Measurements from ENCODE around the gene CSK. TPM values are rescaled to one million over a fixed set of nuclear protein-coding genes. Genes with fewer than 3 reads are reported as not detected.

CSK gene
- total and polyA plus RNA-seq, 2 donors (not counting 1 experiment from before 2014, with no cell fraction given), result 325 to 651 TPM

DNA sequence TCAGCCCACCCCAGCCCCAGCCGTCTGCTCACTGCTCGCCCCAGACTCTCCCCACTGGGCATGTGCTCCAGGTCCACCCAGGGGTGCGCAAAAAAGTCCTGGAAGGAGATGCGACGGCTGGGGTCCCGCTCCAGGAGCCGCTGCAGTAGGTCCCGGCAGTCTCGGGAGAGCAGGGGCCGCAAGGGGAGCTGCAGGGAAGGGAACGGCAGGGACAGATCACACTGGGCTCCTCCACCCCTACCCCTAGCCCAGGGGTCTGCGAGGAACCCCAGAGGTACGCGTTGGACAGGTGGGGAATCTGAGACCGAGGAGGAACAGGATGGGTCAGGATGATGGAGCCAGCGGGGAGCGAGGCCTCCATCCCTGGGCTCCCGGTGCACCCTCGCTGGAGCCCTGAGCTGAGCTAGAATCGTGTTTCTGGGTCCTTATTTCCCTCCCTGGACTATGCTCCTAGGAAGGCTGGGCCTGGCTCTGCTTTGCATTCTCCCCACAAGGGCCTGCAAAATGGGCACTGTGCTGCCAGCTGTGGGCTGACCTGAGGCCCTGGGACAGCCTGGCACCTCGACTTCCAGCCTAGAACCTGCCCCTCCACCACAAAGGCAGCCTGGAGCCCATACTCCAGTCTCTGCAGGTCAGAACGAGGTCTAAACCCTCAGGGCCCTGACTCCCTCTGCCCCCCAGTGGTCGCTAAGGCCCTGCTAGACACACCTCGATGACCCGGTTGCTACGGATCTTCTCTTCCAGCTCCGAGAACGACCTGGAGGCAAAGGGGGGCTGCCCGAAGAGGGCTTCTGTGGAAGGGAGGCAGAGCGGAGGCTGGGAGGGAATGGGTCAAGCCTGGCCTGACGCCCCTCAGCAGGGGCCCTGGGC lies 57.9 kb downstream of the CSK start:
- Histone ChIP-seq H3K4me2 (replicated peaks; ENCODE audit: low read depth, low read length, poor library complexity, severe bottlenecking) (no peak overlapping the region), H3K4me1 (ENCODE audit: control insufficient read depth in 2 of 2, insufficient read depth in 2 of 2, low read length in 2 of 2) (peaks cover 16 to 28% of the 10 kb centered on the region in 2 donors), H3K79me2 (ENCODE audit: control insufficient read depth, insufficient read depth, low read length) (peaks cover 7% of the 10 kb centered on the region), H3K4me3 (ENCODE audit: control extremely low read depth in 1 of 5, extremely low read depth in 1 of 5, insufficient read depth in 1 of 5, low read depth in 2 of 5, low read length in 4 of 5) (no peak overlapping the region), H3K27ac (ENCODE audit: low read length in 2 of 2) (no peak overlapping the region), H3K9ac (ENCODE audit: low read length) (no peak overlapping the region), H2AFZ (ENCODE audit: insufficient read depth, low read depth, low read length, poor library complexity, severe bottlenecking) (no peak overlapping the region), H3K36me3 (replicated peaks in 1 of 2; ENCODE audit: control extremely low read depth in 1 of 2, control insufficient read depth in 1 of 2, extremely low read depth in 1 of 2, insufficient read depth in 2 of 2, low read length in 1 of 2) (peaks cover 0 to 10% of the 10 kb centered on the region in 2 experiments), H3K9me3 (ENCODE audit: control extremely low read depth in 1 of 3, control insufficient read depth in 2 of 3, insufficient read depth in 1 of 3, low read length in 2 of 3) (no peaks in the 10 kb centered on the region), H4K20me1 (ENCODE audit: control insufficient read depth, insufficient read depth, low read length, poor library complexity, severe bottlenecking) (no peaks in the 10 kb centered on the region), H3K27me3 (replicated peaks in 1 of 4; ENCODE audit: control extremely low read depth in 1 of 4, control insufficient read depth in 3 of 4, insufficient read depth in 4 of 4, low read length in 3 of 4) (no peaks in the 10 kb centered on the region)
- Mint-ChIP-seq H3K4me3 (no peak overlapping the region), H3K9me3 (ENCODE audit: insufficient read depth) (no peaks in the 10 kb centered on the region), H3K27me3 (no peaks in the 10 kb centered on the region), H3K27ac (no peak overlapping the region), H3K4me1 (peaks cover 30% of the 10 kb centered on the region)
- POLR2A ChIA-PET, result no interaction called here
- CTCF ChIA-PET, result interaction anchor here (0.9 to 10.2 kb wide), 4 partner anchors 18 to 69 kb away, joined by 3 to 98 read pairs (median 4); no protein-coding TSS in a partner anchor
- 94% methylated on average over 29 of the region's 31 CpGs for WGBS (ENCODE audit: insufficient coverage)
- ATAC-seq (ENCODE audit: low read depth), result no peak
- TF ChIP-seq, protein P1, sequence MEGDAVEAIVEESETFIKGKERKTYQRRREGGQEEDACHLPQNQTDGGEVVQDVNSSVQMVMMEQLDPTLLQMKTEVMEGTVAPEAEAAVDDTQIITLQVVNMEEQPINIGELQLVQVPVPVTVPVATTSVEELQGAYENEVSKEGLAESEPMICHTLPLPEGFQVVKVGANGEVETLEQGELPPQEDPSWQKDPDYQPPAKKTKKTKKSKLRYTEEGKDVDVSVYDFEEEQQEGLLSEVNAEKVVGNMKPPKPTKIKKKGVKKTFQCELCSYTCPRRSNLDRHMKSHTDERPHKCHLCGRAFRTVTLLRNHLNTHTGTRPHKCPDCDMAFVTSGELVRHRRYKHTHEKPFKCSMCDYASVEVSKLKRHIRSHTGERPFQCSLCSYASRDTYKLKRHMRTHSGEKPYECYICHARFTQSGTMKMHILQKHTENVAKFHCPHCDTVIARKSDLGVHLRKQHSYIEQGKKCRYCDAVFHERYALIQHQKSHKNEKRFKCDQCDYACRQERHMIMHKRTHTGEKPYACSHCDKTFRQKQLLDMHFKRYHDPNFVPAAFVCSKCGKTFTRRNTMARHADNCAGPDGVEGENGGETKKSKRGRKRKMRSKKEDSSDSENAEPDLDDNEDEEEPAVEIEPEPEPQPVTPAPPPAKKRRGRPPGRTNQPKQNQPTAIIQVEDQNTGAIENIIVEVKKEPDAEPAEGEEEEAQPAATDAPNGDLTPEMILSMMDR (IDR thresholded peaks at IDR 0.05), result no peak
- no peak for TF ChIP-seq EZH2 (IDR thresholded peaks at IDR 0.05; ENCODE audit: borderline replicate concordance, insufficient read depth, low read depth, low read length, poor library complexity, severe bottlenecking)
- intact Hi-C loops (cut with micrococcal nuclease), result loop anchor here (5.0 kb wide), 1 partner anchor 52 kb away; no protein-coding TSS in a partner anchor
- DNase-seq, result no peak

All from B cell (primary cell).